ENCODE measurements around the gene GRAMD2B.

DNA sequence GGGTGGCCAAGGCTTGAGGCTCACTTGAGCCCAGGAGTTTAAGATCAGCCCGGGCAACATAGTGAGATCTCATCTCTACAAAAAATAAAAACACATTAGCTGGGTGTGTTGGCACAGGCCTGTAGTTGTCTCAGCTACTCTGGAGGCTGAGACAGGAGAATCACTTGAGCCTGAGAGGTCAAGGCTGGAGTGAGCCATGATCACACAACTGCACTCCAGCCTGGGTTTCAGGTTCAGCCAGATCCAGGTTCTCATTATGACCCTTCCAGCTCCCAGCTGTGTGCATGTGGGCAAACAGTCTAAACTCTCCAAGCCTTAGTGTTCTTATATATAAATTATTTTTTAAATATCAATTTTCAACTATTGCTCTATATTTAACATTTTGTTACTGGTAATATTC is 103.9 kb downstream of the GRAMD2B start:
- no peak for TF ChIP-seq CTCF (conservative IDR thresholded peaks at IDR 0.05 in 1 of 2, IDR thresholded peaks at IDR 0.05 in 1 of 2; ENCODE audit: extremely low read depth in 1 of 2, insufficient read depth in 1 of 2, low read depth in 1 of 2, low read length in 2 of 2)
- TF ChIP-seq EZH2 (IDR thresholded peaks at IDR 0.05; ENCODE audit: borderline replicate concordance, low read length): no peak

Measured in mammary epithelial cell (primary cell).